Neural progenitor cell (in vitro differentiated cells): ENCODE results near the gene ITPR2. TPM values are rescaled to one million over a fixed set of nuclear protein-coding genes. Genes with fewer than 3 reads are reported as not detected.

Experiments
- DNase-seq: peaks from one replicate; pipeline ENCODE4 v3.0.0-alpha.2; 2016; ENCODE audit warnings: low spot score
- H2AFZ ChIP-seq: fragments of 200-600 bp; sonication (generic); replicated peaks from 2 replicates; pipeline ENCODE4 v1.6.1; 2016; ENCODE audit warnings: antibody characterized with exemption
- H3F3A ChIP-seq: fragments of 200-600 bp; sonication (generic); 2 replicates; pipeline ENCODE4 v1.6.1; 2016; ENCODE audit warnings: antibody characterized with exemption, low read depth
- H3K27ac ChIP-seq: fragments of 200-600 bp; sonication (generic); 2 replicates; pipeline ENCODE4 v1.5.1; 2016; ENCODE audit warnings: mild to moderate bottlenecking
- H3K27me3 ChIP-seq: fragments of 200-600 bp; sonication (generic); 2 replicates; pipeline ENCODE4 v1.6.1; 2016; ENCODE audit warnings: mild to moderate bottlenecking, moderate library complexity
- H3K36me3 ChIP-seq: fragments of 200-600 bp; sonication (generic); 2 replicates; pipeline ENCODE4 v1.5.1; 2016
- H3K4me1 ChIP-seq: fragments of 200-600 bp; sonication (generic); 2 replicates; pipeline ENCODE4 v1.6.1; 2016; ENCODE audit warnings: mixed run types
- H3K4me2 ChIP-seq: fragments of 200-600 bp; sonication (generic); 2 replicates; pipeline ENCODE4 v1.6.1; 2016
- H3K4me3 ChIP-seq: fragments of 200-600 bp; sonication (generic); 2 replicates; pipeline ENCODE4 v1.5.1; 2016
- H3K79me2 ChIP-seq: fragments of 200-600 bp; sonication (generic); 2 replicates; pipeline ENCODE4 v1.6.1; 2016; ENCODE audit warnings: low read depth
- H3K9ac ChIP-seq: fragments of 200-600 bp; sonication (generic); 2 replicates; pipeline ENCODE4 v1.6.1; 2016
- H3K9me3 ChIP-seq: fragments of 200-600 bp; sonication (generic); 2 replicates; pipeline ENCODE4 v1.5.1; 2016; ENCODE audit warnings: low read depth
- H4K20me1 ChIP-seq: fragments of 200-600 bp; sonication (generic); 2 replicates; pipeline ENCODE4 v1.6.1; 2016; ENCODE audit warnings: low read depth
- H3K27ac Mint-ChIP-seq: 3 replicates; pipeline ENCODE4 v1.8.0; 2021; ENCODE audit warnings: mixed read lengths
- H3K27me3 Mint-ChIP-seq: 2 replicates; pipeline ENCODE4 v1.8.0; 2022; ENCODE audit warnings: low read depth, mild to moderate bottlenecking, inconsistent platforms, moderate library complexity, mixed read lengths; ENCODE audit not compliant: insufficient read depth
- H3K36me3 Mint-ChIP-seq: 3 replicates; pipeline ENCODE4 v1.8.0; 2021; ENCODE audit warnings: mixed read lengths
- H3K4me1 Mint-ChIP-seq: 3 replicates; pipeline ENCODE4 v1.8.0; 2021; ENCODE audit warnings: mixed read lengths
- H3K4me3 Mint-ChIP-seq: 3 replicates; pipeline ENCODE4 v1.8.0; 2021; ENCODE audit warnings: mild to moderate bottlenecking, moderate library complexity, mixed read lengths
- H3K9me3 Mint-ChIP-seq: 3 replicates; pipeline ENCODE4 v1.8.0; 2020; ENCODE audit warnings: mixed read lengths
- CTCF ChIP-seq: fragments of 200-600 bp; sonication (generic); IDR thresholded peaks from 2 replicates; pipeline ENCODE4 v1.5.1; 2017; ENCODE audit warnings: antibody characterized with exemption, mild to moderate bottlenecking
- EZH2 ChIP-seq: fragments of 200-600 bp; sonication (generic); IDR thresholded peaks from 2 replicates; pipeline ENCODE4 v1.6.1; 2017; ENCODE audit warnings: antibody characterized with exemption, mild to moderate bottlenecking, moderate library complexity
- EZH2phosphoT487 ChIP-seq: fragments of 200-600 bp; sonication (generic); IDR thresholded peaks from 2 replicates; pipeline ENCODE4 v1.6.1; 2017; ENCODE audit warnings: antibody characterized with exemption
- total RNA-seq: library from RNA; depleted of rRNA; stranded (reverse); fragments of >200 nt; gene quantifications from 2 replicates; pipeline ENCODE4 v1.2.3, GENCODE V29; 2015; ENCODE audit warnings: low replicate concordance

The ITPR2 gene
- total RNA-seq, 1 donor from 2014 or later, result 11.4 TPM

- peaks cover 2% of the 10 kb centered on the region for H3K27me3 Mint-ChIP-seq
Measured at GRCh38 chr12:26874501-26875296, 41.7 kb upstream of the ITPR2 start.

GRCh38 chr12:26872625-26873024, 39.6 kb upstream of the ITPR2 start:
- Histone ChIP-seq H3K27ac (no peak overlapping the region), H3F3A (no peaks in the 10 kb centered on the region), H3K9me3 (no peaks in the 10 kb centered on the region), H4K20me1 (no peaks in the 10 kb centered on the region), H3K4me1 (no peaks in the 10 kb centered on the region), H3K4me3 (no peak overlapping the region), H3K4me2 (no peak overlapping the region), H3K79me2 (no peaks in the 10 kb centered on the region), H3K27me3 (no peaks in the 10 kb centered on the region), H2AFZ (no peak overlapping the region), H3K36me3 (no peaks in the 10 kb centered on the region), H3K9ac (no peak overlapping the region)
- H3K36me3 Mint-ChIP-seq, result no peaks in the 10 kb centered on the region
- no peak for DNase-seq
- no peak for TF ChIP-seq EZH2phosphoT487
- peaks cover 2% of the 10 kb centered on the region for H3K4me1 Mint-ChIP-seq
- no peaks in the 10 kb centered on the region for H3K27me3 Mint-ChIP-seq
- peaks cover 7% of the 10 kb centered on the region for H3K9me3 Mint-ChIP-seq
- no peak overlapping the region for H3K4me3 Mint-ChIP-seq
- no peak overlapping the region for H3K27ac Mint-ChIP-seq

More at GRCh38 chr12:26874501-26875296, 41.7 kb upstream of the ITPR2 start:
- no peaks in the 10 kb centered on the region for H3K79me2 ChIP-seq
- no peaks in the 10 kb centered on the region for H4K20me1 ChIP-seq
- H3K4me3 ChIP-seq, result no peak overlapping the region
- no peak overlapping the region for H2AFZ ChIP-seq
- no peaks in the 10 kb centered on the region for H3K4me1 ChIP-seq
- peaks cover 10% of the 10 kb centered on the region for H3K9me3 Mint-ChIP-seq
- H3K36me3 Mint-ChIP-seq, result no peaks in the 10 kb centered on the region
- H3K4me2 ChIP-seq, result no peak overlapping the region
- H3K4me3 Mint-ChIP-seq, result no peak overlapping the region
- H3K4me1 Mint-ChIP-seq, result peaks cover 4% of the 10 kb centered on the region
- H3K9me3 ChIP-seq, result no peaks in the 10 kb centered on the region
- H3F3A ChIP-seq, result no peaks in the 10 kb centered on the region
- DNase-seq, result no peak
- no peak overlapping the region for H3K27ac ChIP-seq
- H3K27ac Mint-ChIP-seq, result no peak overlapping the region
- no peak for TF ChIP-seq EZH2phosphoT487
- TF ChIP-seq EZH2, result no peak
- no peak for TF ChIP-seq CTCF
- no peaks in the 10 kb centered on the region for H3K36me3 ChIP-seq
- H3K27me3 ChIP-seq, result no peaks in the 10 kb centered on the region
- H3K9ac ChIP-seq, result no peak overlapping the region

GRCh38 chr12:26871985-26872384, 39.0 kb upstream of the ITPR2 start:
- Histone ChIP-seq H2AFZ (no peak overlapping the region), H3K9ac (no peak overlapping the region), H3K27ac (no peak overlapping the region), H3K4me1 (no peaks in the 10 kb centered on the region), H3K79me2 (no peaks in the 10 kb centered on the region), H3K36me3 (no peaks in the 10 kb centered on the region), H3K4me3 (no peak overlapping the region), H3K4me2 (no peak overlapping the region), H3K27me3 (no peaks in the 10 kb centered on the region), H3K9me3 (no peaks in the 10 kb centered on the region), H3F3A (no peaks in the 10 kb centered on the region), H4K20me1 (no peaks in the 10 kb centered on the region)
- TF ChIP-seq CTCF (no peak), EZH2phosphoT487 (no peak), EZH2 (no peak)
- H3K27me3 Mint-ChIP-seq, result no peaks in the 10 kb centered on the region
- no peaks in the 10 kb centered on the region for H3K36me3 Mint-ChIP-seq
- no peak overlapping the region for H3K4me3 Mint-ChIP-seq
- H3K27ac Mint-ChIP-seq, result no peak overlapping the region
- peaks cover 2% of the 10 kb centered on the region for H3K4me1 Mint-ChIP-seq
- peaks cover 3% of the 10 kb centered on the region for H3K9me3 Mint-ChIP-seq
- DNase-seq, result no peak
